ENCODE data around the gene DLG2.

DLG2 gene

GRCh38 chr11:83982825-83983224 lies 1644.3 kb downstream of the DLG2 start:
- Histone ChIP-seq H3K9me3 (ENCODE audit: control insufficient read depth, insufficient read depth, low read length) (no peaks in the 10 kb centered on the region), H3K4me1 (ENCODE audit: control insufficient read depth, low read length) (no peaks in the 10 kb centered on the region), H3F3A (ENCODE audit: control insufficient read depth, insufficient read depth) (no peaks in the 10 kb centered on the region), H3K9me2 (replicated peaks; ENCODE audit: control insufficient read depth, low read length) (no peaks in the 10 kb centered on the region), H3K4me2 (ENCODE audit: low read length) (no peak overlapping the region), H4K20me1 (ENCODE audit: control insufficient read depth, insufficient read depth, low read depth, low read length) (no peaks in the 10 kb centered on the region), H3K27ac (ENCODE audit: low read depth, low read length) (no peak overlapping the region), H3K36me3 (ENCODE audit: control insufficient read depth, low read length) (no peaks in the 10 kb centered on the region), H3K27me3 (ENCODE audit: control insufficient read depth, low read length) (no peaks in the 10 kb centered on the region), H3K79me2 (ENCODE audit: control insufficient read depth, low read length) (no peaks in the 10 kb centered on the region), H3K4me3 (ENCODE audit: low read length) (no peak overlapping the region)
- no peak for TF ChIP-seq CTCF (IDR thresholded peaks at IDR 0.05; ENCODE audit: low read depth, low read length, poor library complexity, severe bottlenecking)
- TF ChIP-seq EZH2phosphoT487 (IDR thresholded peaks at IDR 0.05; ENCODE audit: borderline replicate concordance, low read length) = no peak

- H3K4me2 ChIP-seq (ENCODE audit: low read length) = no peak overlapping the region
- no peaks in the 10 kb centered on the region for H3K4me1 ChIP-seq (ENCODE audit: control insufficient read depth, low read length)
- no peaks in the 10 kb centered on the region for H3K79me2 ChIP-seq (ENCODE audit: control insufficient read depth, low read length)
- no peaks in the 10 kb centered on the region for H3K9me3 ChIP-seq (ENCODE audit: control insufficient read depth, insufficient read depth, low read length)
- H3K4me3 ChIP-seq (ENCODE audit: low read length) = no peak overlapping the region
- no peak for TF ChIP-seq CTCF (IDR thresholded peaks at IDR 0.05; ENCODE audit: low read depth, low read length, poor library complexity, severe bottlenecking)
- TF ChIP-seq EZH2phosphoT487 (IDR thresholded peaks at IDR 0.05; ENCODE audit: borderline replicate concordance, low read length) = no peak
- no peaks in the 10 kb centered on the region for H3F3A ChIP-seq (ENCODE audit: control insufficient read depth, insufficient read depth)
- H3K9me2 ChIP-seq (replicated peaks; ENCODE audit: control insufficient read depth, low read length) = no peaks in the 10 kb centered on the region
- H3K27ac ChIP-seq (ENCODE audit: low read depth, low read length) = no peak overlapping the region
- no peaks in the 10 kb centered on the region for H3K36me3 ChIP-seq (ENCODE audit: control insufficient read depth, low read length)
- H4K20me1 ChIP-seq (ENCODE audit: control insufficient read depth, insufficient read depth, low read depth, low read length) = no peaks in the 10 kb centered on the region
- no peaks in the 10 kb centered on the region for H3K27me3 ChIP-seq (ENCODE audit: control insufficient read depth, low read length)
These were observed 1647.6 kb downstream of the DLG2 start for GRCh38 chr11:83979593-83979992.

GRCh38 chr11:83978942-83979341 lies 1648.2 kb downstream of the DLG2 start:
- Histone ChIP-seq H3K36me3 (ENCODE audit: control insufficient read depth, low read length) (no peaks in the 10 kb centered on the region), H3K27ac (ENCODE audit: low read depth, low read length) (no peak overlapping the region), H3K79me2 (ENCODE audit: control insufficient read depth, low read length) (no peaks in the 10 kb centered on the region), H3K4me2 (ENCODE audit: low read length) (no peak overlapping the region), H3K9me3 (ENCODE audit: control insufficient read depth, insufficient read depth, low read length) (no peaks in the 10 kb centered on the region), H3F3A (ENCODE audit: control insufficient read depth, insufficient read depth) (no peaks in the 10 kb centered on the region), H4K20me1 (ENCODE audit: control insufficient read depth, insufficient read depth, low read depth, low read length) (no peaks in the 10 kb centered on the region), H3K4me1 (ENCODE audit: control insufficient read depth, low read length) (no peaks in the 10 kb centered on the region), H3K9me2 (replicated peaks; ENCODE audit: control insufficient read depth, low read length) (no peaks in the 10 kb centered on the region), H3K27me3 (ENCODE audit: control insufficient read depth, low read length) (no peaks in the 10 kb centered on the region), H3K4me3 (ENCODE audit: low read length) (no peak overlapping the region)
- TF ChIP-seq CTCF (IDR thresholded peaks at IDR 0.05; ENCODE audit: low read depth, low read length, poor library complexity, severe bottlenecking) (no peak), EZH2phosphoT487 (IDR thresholded peaks at IDR 0.05; ENCODE audit: borderline replicate concordance, low read length) (no peak)

- Histone ChIP-seq H3K4me2 (ENCODE audit: low read length) (no peak overlapping the region), H3K9me2 (replicated peaks; ENCODE audit: control insufficient read depth, low read length) (no peaks in the 10 kb centered on the region), H3K4me3 (ENCODE audit: low read length) (no peak overlapping the region), H3K27me3 (ENCODE audit: control insufficient read depth, low read length) (no peaks in the 10 kb centered on the region), H3K4me1 (ENCODE audit: control insufficient read depth, low read length) (no peaks in the 10 kb centered on the region), H3K9me3 (ENCODE audit: control insufficient read depth, insufficient read depth, low read length) (no peaks in the 10 kb centered on the region), H3K79me2 (ENCODE audit: control insufficient read depth, low read length) (no peaks in the 10 kb centered on the region), H3F3A (ENCODE audit: control insufficient read depth, insufficient read depth) (no peaks in the 10 kb centered on the region), H4K20me1 (ENCODE audit: control insufficient read depth, insufficient read depth, low read depth, low read length) (no peaks in the 10 kb centered on the region), H3K36me3 (ENCODE audit: control insufficient read depth, low read length) (no peaks in the 10 kb centered on the region), H3K27ac (ENCODE audit: low read depth, low read length) (no peak overlapping the region)
- no peak for TF ChIP-seq EZH2phosphoT487 (IDR thresholded peaks at IDR 0.05; ENCODE audit: borderline replicate concordance, low read length)
These were observed 1651.1 kb downstream of the DLG2 start for GRCh38 chr11:83976086-83976485.

Data from DOHH2 (cell line).